ENCODE results near the gene COX4I2. TPM values are rescaled to one million over a fixed set of nuclear protein-coding genes. Genes with fewer than 3 reads are reported as not detected.

Gene COX4I2
- total RNA-seq, 1 donor from 2014 or later, result not detected

DNA sequence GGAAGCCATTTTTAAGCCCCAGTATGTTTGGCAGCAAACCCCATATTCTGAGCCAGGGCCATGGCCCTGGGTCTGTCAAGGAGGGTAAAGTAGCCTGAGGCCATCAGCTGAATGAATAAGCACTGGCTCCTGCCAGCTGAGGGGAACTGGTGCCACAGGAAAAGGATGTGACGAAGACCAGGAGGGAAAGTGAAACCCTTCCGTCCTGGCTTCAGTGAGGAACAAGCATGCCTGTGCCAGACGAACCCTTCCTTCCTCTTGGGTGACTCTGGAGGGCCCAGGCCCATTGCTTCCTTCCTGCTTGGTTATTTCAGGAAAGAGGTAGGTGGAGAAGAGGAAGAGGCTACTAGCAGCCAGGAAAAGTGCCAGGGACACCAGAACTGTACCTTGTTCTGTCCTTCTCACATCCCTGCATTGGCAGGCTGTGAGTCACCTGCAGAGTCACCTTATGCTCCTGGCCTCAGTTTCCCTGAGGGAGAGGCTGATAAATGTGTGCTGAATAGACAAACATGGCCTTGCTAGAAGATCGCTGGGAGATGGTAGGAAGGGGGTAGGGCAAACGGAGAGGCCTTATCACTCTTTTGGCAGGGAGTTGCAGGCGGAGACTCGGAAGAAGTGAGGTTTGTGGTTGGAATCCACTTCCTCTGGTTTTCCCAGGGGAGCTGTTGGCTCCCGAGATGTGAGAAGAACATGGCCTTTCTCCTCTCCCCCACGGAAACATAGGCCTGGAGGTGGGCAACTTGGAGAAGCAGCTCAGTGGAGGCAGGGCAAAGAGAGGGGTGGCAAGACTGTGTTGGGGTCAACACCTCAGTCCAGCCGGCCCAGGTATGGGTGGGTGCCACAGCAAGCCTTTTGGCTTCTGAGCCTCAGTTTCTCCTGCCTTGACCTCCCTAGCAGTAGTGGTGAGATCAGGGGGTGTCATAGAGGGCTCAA, 37.4 kb downstream of the COX4I2 start:
- DNase-seq (ENCODE audit: extremely low read depth, low read depth, low spot score), result peak; percentile 68

DNA sequence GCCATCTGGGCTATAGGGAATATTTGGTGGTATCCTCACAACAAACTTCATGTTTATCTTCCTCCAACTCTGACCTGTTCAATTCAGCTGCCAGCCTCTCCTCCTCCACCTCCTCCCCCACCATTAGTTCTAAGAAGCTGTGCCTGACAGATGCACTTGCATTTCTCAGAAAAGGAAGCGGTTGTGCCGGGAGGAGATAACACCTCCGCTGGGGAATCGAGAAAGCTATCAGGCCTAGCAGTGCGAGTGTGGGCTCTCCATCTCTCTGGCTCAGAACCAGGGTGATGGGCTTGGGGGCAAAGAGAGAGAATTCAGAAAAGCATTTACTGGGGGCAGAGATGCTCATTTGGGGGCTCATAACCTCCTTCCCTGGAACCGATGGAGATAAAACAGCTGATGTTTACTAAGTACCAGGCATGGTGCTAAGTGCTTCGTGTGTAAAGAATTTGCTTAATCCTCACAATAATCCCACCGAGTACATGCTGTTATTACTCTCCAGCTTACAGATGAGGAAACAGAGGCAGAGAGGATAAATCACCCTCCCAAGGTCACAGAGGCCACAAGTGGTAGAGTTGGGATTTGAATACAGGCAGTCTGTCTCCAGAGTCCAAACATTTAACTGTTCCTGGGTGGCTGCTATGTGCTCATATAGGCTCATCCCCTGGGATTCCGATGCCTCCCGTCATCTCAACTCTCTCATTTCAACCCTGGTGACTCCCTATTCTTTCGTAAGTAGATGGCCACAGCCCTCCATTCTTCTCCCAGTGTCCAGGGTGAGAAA, 38.3 kb downstream of the COX4I2 start:
- DNase-seq (ENCODE audit: extremely low read depth, low read depth, low spot score), result no peak

DNA sequence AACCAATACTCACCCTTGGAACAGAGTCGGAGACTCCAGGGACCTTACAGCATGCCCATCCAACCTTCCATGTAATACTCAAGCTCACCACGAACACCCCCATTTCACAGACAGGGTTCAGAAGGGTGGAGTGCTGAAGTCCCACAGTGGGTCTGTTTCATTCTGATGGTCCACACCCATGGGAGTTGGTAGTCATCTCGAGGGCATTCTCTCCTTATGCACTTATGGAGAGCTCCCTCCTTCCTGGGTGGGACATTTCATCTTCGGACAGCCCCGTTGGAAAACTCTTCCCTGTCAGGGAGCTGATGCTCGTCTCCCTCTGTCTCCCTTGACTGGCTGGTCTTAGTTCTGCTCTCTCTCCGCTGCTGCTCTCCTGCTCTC, 38.9 kb downstream of the COX4I2 start:
- no peak for DNase-seq (ENCODE audit: extremely low read depth, low read depth, low spot score)

DNA sequence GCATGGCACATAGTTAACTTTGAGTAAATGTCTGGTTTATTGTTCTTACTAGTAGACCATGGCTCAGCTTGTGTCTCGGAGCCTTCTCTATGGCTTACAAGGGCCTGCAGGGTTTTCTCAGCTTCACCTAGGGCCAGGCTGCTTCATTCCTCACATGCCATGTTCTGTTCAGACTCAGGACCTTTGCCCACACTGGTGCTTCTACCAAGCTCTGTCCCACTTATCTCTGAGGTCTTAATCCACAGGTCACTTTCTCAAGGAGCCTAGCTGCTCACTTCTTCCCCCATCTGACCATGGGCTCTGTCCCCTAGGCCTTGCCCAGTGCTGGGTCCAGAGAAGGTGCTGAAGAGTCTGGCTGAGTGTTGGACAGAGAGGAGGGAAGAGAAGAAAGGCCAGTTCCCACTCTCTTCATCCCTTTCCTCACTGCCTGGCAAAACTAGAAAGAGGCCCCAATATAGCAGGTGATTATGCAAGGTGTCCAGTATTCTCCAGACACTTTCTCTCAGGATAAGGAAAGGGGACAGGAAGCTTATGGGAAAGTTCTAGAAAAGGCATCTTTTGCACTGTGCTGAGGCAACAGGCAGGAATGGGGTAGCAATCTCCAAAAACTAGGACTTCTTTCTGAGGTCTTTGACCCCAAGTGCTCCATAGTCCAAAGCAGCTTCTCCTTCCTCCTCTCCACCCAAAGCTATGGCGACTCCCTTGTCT, 40.0 kb downstream of the COX4I2 start:
- DNase-seq (ENCODE audit: extremely low read depth, low read depth, low spot score), result no peak

DNA sequence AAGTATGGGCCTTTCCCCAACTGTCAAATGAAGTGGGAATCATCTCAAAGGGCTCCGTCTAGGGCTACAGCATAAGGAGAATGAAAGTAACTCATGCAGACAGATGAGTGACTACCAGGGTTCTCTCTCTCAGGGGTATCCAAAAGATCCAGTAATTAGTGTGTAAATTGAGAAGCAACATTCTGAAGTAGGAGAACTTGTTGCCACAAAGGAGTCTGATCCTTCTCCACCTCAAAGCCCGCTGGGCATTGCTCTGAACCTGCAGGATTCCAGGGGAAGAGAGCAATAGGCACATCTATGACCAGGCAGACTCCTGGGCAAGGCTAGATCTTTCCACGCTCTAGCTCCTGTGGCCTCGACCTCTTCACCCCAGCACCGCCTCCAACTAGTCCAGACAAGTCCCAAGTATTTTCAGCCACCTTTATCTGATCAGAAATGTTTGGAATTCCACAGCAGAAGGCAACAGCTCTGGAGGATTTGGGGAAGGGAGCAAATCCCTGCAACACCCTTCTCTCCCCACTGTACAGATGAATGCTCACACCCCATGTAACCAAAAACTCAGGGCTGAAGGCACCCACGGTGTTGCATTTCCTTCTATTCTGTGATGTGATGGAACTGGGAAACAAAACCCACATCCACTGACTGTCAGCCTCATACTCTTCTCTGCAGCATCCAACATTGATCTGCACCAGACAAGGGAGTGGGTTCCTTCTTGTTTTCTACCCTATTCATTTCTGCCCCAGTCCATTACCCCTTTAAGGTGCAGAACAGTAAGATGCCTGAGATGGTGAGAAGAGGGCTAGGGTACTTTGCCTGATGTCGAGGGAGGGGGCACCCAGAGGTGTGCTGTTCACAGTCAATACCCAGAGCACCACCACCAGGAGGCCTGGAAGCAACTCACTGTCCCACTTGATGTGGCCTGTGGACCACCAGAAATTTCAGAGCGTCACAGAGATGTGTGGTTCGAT, 41.0 kb downstream of the COX4I2 start:
- no peak for DNase-seq (ENCODE audit: extremely low read depth, low read depth, low spot score)

DNA sequence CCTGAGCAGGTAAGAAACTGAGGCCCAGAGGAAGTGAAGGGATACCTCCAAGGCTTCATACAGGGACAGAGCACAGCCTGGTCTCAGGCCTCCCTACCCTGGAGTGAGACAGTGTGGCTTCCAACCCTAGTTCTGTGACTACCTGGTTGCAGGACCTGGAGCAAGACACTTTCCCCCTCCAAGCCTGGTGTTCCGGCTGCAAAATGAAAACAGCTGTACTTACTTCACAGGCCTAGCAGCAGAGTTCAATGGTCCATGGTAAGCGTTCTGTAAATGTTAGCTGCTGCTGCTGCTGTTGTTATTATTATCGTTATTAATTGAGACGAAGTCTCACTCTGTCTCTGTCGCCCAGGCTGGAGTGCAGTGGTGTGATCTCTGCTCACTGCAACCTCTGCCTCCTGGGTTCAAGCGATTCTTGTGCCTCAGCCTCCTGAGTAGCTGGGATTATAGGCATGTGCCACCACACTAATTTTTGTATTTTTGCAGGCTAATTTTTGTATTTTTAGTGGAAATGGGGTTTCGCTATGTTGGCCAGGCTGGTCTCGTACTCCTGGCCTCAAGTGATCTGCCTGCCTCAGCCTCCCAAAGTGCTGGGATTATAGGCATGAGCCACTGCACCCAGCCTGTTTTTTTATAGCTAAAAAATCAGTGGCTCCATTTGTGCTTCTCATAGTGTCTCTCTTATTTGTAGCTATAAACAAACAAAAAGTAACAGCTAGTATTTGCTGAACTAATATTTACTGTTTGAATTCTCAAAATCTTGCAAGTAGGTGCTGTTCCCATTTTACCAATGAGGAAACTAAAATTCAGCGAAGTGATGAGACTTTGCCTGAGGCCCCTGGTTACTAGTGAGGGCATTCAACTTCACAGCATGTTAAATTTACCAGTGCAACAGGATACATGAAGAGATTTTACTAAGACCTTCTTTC, 41.9 kb downstream of the COX4I2 start:
- DNase-seq (ENCODE audit: extremely low read depth, low read depth, low spot score), result no peak

DNA sequence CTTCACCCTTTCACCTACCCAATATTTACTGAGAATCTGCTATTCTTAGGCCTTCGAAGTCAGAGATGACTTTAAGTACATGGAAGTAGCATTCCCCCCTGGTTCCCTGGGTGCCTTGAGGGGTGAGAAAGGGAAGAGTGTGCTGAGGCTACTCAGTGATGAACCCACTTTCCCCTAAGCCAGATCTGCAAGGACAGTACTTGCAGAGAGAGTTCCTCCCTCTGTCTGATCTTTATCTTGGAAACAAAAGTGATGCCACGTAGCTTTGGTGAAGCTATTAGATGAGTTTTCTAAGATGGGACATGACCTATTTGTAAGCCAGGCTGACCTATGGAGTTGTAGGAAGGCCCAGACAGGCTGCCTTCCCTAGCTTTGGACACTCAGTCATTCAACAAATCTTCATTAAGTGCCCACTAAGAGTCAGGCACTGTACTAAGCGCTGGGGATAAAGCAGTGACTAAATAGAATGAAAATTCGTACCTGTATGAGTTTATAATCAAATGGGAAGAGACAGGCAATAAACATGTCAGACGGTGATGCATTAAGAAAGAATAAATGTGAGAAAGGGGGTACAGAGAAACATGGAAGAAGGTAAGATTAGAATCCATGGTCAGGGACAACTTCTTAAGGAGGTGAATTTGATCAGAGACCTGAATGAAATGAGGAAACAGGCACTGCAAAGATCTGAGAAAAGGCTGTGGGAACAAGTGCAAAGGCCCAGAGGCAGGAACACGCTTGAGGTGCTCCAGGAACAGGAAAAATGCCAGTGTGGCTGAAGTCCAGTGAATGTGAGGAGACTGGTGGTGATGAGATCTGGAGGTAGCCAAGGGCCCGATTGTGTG, 42.8 kb downstream of the COX4I2 start:
- no peak for DNase-seq (ENCODE audit: extremely low read depth, low read depth, low spot score)

DNA sequence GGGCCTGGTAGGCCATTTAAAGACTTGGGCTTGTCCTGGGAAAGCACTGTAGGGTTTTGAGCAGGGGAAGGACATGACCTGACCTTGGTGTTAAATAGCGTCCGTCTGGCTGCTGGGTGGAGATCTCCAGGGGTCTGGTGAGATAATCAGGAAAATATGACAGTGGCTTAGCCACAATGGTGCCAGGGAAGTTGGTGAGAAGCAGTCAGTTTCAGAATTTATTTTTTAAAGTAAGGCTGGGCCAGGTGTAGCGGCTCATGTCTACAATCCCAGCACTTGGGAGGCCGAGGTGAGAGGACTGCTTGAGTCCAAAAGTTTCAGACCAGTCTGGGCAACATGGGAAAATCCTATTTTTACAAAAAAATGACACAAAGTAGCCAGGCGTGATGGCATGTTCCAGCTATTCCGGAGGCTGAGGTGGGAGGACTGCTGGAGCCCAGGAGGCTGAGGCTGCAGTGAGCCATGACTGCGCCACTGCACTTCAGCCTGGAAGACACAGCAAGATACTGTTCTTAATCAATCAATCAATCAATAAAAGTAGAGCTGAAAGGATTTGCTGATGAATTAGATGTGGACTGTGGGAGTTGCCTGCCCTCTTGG, 43.5 kb downstream of the COX4I2 start:
- no peak for DNase-seq (ENCODE audit: extremely low read depth, low read depth, low spot score)

DNA sequence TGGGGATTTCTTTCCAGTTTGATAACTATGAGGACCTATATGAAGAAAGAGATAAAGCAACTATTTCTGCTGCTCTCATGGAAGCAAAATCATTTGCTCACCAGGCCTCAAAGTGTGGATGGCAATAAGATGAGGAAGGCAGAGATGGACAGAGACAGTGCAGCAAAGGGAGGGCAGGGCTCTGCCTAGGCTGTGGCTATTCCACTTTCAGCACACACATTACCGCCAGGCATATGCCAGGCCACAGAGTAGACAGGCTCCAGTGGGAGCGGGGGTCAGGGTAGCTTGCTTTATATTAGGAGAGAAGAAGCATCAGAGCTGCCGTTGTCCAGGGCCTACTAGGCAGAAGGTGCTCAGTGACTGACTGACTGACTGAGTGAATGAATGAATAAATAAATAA, 44.1 kb downstream of the COX4I2 start:
- DNase-seq (ENCODE audit: extremely low read depth, low read depth, low spot score), result no peak

DNA sequence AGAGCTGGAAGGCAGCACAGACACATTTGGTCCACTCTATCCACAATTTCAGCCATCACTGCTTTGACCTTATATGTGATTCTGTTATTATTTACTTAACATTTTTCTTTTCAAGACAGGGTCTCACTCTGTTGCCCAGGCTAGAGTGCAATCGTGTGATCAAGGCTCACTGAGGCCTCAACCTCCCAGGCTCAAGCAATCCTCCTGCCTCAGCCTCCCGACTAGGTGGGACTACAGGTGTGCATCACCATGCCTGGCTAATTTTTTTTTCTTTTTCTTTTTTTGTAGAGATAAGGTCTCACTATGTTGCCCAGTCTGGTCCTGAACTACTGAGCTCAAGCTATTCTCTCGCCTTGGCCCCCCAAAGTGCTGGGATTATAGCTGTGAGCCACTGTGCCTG, 44.6 kb downstream of the COX4I2 start:
- no peak for DNase-seq (ENCODE audit: extremely low read depth, low read depth, low spot score)

DNA sequence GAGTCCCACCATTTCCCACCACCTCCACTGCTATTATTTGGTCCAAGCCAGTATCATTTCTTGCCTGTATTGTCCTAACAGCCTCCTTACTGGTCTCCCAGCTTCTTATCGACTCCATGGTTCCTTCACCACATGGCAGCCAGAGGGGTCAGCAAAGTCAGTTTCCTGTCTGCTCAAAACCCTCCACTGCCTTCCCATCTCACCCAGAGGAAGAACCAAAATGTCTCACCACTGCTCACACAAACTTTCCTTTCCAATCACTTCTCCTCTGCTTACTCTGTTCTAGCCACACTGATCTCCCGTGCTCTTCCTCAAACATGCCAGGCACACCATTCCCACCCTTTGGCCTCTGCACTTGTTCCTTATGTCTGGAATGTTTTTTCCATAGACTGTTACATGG, 45.2 kb downstream of the COX4I2 start:
- no peak for DNase-seq (ENCODE audit: extremely low read depth, low read depth, low spot score)

DNA sequence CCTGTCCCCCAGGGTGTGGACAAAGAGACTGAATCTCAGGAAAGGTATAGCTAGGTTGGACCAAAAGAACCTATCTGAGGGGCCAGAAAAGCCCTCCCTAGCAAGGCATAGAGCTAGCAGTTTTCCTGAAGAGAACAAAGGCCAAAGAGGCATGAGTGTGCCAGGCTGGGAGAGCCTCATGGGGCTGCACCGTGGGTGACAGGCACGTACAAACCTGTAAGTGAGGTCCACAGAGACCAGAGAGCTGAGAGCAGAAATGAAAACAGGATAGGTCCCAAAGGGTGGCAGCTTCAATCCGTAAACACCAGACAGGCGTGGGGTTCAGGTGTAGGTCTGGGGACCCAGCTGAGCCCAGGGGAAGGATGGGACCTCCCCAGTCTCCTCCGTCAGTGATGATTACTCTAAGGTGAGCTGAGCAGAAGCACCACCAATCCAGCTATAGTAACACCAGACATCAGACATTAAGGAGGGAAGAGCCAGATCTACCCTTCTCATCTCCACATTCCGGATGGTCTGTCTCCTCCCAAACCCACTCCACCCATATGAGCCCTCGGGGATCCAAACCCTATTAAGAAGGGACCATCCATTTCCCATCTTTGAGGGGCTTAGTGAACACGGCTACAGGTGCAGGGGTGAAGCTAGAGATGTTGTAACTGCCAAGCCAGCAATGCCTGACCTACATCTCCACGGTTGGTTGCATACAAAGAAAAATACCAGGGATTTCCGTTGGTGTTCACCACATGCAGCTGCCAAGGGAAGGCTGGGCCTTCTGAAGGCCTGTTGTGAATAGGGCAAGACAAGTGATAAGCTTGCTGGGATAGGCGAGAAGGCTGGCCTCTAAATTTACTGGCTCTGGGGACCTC, 46.7 kb downstream of the COX4I2 start:
- DNase-seq (ENCODE audit: extremely low read depth, low read depth, low spot score), result no peak

DNA sequence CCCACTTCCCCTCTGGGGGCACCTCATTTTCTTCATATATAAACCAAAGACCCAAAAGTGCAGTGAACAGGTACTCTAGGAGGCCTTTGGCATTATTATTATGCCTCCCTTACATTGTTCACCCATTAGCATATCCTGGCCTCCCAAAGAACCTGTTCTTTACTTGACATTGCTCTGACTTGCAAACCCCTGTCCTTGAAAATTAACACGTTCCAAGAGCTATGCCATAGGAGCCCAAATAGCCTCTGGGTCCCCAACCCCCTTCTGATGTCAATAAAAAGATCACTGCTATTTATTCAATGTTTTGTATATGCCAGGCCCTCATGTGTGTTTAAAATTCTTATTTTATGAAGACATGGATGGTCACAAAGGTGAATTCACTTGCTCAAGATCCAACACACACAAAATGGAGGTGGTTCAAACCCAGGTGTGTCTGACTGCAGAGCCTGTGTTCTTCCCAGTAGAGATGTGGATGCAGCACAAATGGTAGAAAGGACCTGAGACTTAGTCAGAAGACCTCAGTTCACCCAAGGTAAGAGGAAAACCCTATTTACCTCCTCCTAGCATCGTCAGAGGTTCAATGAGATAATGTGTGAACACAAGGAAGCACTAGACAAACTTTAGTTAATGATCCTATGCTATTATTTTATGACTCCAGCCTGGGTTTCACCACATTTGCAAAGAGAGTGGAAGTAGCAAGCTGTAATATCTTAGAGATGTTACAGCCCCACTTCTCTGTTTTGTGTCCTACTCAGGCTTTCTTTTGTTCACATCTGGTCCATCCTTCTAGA, 48.3 kb downstream of the COX4I2 start:
- no peak for DNase-seq (ENCODE audit: extremely low read depth, low read depth, low spot score)

DNA sequence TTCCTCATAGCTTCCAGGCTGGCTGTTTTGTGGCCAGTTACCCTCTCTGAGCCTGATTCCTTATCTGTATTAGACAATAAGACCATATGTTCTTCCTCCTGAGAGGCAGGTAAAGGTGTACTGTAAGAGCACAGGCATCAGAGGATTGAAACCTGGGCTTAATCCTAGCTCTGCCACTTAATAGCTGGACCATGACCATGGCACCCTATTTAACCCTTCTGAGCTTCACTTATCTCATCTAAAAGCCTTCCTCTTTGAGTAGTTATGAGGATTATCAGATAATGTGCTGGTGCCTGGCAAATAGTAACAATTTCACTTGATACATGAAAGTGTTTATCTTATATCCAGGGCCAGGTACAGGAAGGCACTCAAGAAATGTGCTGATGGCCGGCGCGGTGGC, 50.1 kb downstream of the COX4I2 start:
- DNase-seq (ENCODE audit: extremely low read depth, low read depth, low spot score), result no peak

DNA sequence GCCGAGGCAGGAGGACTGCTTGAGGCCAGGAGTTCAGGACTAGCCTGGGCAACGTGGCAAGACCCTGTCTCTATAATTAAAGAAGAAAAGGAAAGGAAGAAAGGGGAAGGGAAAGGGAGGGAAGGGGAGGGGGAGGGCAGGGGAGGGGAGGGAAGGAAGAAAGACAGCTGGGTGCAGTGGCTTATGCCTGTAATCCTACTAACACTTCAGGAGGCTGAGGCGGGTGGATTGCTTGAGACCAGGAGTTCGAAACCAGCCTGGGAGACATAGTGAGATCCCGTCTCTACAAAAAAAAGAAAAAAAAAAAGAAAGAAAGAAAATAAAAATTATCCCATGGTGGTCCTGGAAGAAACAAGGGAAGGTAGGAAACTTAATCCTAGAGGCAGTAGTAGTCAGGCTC, 51.4 kb downstream of the COX4I2 start:
- DNase-seq (ENCODE audit: extremely low read depth, low read depth, low spot score), result no peak

DNA sequence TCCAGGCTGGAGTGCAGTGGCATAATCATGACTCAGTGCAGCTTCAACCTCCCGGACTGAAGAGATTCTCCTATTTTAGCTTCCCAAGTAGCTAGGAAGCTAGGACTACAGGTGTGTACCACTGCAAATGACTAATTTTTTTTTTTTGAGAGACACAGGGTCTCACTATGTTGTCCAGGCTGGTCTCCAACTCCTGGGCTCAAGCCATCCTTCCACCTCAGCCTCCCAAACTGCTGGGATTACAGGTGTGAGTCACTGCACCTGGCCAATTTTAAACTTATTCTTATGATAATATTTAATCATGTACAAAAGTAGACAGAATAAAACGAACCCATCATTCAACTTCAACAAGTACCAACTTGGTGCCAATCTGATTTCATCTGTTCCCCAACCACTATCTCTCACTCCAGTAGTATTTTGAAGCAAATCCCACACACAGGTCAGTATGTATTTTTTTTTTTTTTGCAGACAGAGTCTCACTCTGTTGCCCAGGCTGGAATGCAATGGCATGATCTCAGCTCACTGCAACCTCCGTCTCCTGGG, 52.5 kb downstream of the COX4I2 start:
- no peak for DNase-seq (ENCODE audit: extremely low read depth, low read depth, low spot score)
